ENCODE data around the gene ZCCHC3.
"Not testable (repeated sequence)": the region's sequence is repeated elsewhere in the genome, so short reads cannot be mapped to it uniquely, and the experiment has no call there.

The ZCCHC3 gene

GRCh38 chr20:297098-297924 lies at the start of gene ZCCHC3:
ZCCHC3 (plus strand) TSS chr20:297570; CDS start chr20:297587, 17 bp downstream.
- DNase-seq: peak in 53 of 56 donors; percentile 23 to 90 (median 75)

GRCh38 chr20:251354-251753 lies 46.0 kb upstream of the ZCCHC3 start:
- DNase-seq: no peak

- DNase-seq: no peak
These were observed 44.6 kb upstream of the ZCCHC3 start for GRCh38 chr20:252801-253200.

- not testable (repeated sequence) for DNase-seq
These were observed 43.9 kb upstream of the ZCCHC3 start for GRCh38 chr20:253447-253846.

- no peak for DNase-seq
These were observed 40.0 kb upstream of the ZCCHC3 start, which contains the start of gene DEFB132 for GRCh38 chr20:257419-257818. DEFB132 (plus strand) TSS chr20:257724; CDS start chr20:257779, 55 bp downstream.

- DNase-seq: no peak
These were observed 39.0 kb upstream of the ZCCHC3 start for GRCh38 chr20:258269-258858.

- peak in 2 of 56 donors; percentile 2 to 4 for DNase-seq
These were observed 38.4 kb upstream of the ZCCHC3 start for GRCh38 chr20:258963-259362.

GRCh38 chr20:259981-260380 lies 37.4 kb upstream of the ZCCHC3 start:
- DNase-seq: no peak

- no peak for DNase-seq
These were observed 33.7 kb upstream of the ZCCHC3 start for GRCh38 chr20:263701-264100.

- peak in 53 of 56 donors; percentile 16 to 89 (median 65) for DNase-seq
These were observed 30.5 kb upstream of the ZCCHC3 start for GRCh38 chr20:266596-267562.

GRCh38 chr20:270517-270916 lies 26.9 kb upstream of the ZCCHC3 start:
- DNase-seq: no peak

- no peak for DNase-seq
These were observed 26.3 kb upstream of the ZCCHC3 start for GRCh38 chr20:271069-271468.

GRCh38 chr20:271528-271927 lies 25.8 kb upstream of the ZCCHC3 start:
- no peak for DNase-seq

- DNase-seq: no peak
These were observed 24.7 kb upstream of the ZCCHC3 start for GRCh38 chr20:272718-273117.

- DNase-seq: no peak
These were observed 23.5 kb upstream of the ZCCHC3 start for GRCh38 chr20:273884-274283.

GRCh38 chr20:275791-276190 lies 21.6 kb upstream of the ZCCHC3 start:
- no peak for DNase-seq

- no peak for DNase-seq
These were observed 20.5 kb upstream of the ZCCHC3 start for GRCh38 chr20:276620-277495.

GRCh38 chr20:277496-277781 lies 19.9 kb upstream of the ZCCHC3 start:
- no peak for DNase-seq

GRCh38 chr20:278181-278580 lies 19.2 kb upstream of the ZCCHC3 start:
- DNase-seq: no peak

Data from nucleus accumbens (tissue), 56 donors.